Activated T-cell treated with anti-CD3 and anti-CD28 coated beads for 24 hours (primary cell): Measurements from ENCODE around the gene IVNS1ABP.
A peak's percentile ranks its signal among the peaks of the same experiment; 100 is the strongest.
"Not testable (repeated sequence)": the region's sequence is repeated elsewhere in the genome, so short reads cannot be mapped to it uniquely, and the experiment has no call there.

Source experiments
- DNase-seq: peaks from one replicate; pipeline ENCODE4 v3.0.0-alpha.2; 2020; ENCODE audit warnings: low read depth

IVNS1ABP gene

GRCh38 chr1:185328255-185328654, 11.2 kb upstream of the IVNS1ABP start:
- no peak for DNase-seq

GRCh38 chr1:185325413-185325812, 8.4 kb upstream of the IVNS1ABP start:
- DNase-seq, result no peak

- no peak for DNase-seq
Observed at GRCh38 chr1:185324118-185324517, 7.1 kb upstream of the IVNS1ABP start.

DNA sequence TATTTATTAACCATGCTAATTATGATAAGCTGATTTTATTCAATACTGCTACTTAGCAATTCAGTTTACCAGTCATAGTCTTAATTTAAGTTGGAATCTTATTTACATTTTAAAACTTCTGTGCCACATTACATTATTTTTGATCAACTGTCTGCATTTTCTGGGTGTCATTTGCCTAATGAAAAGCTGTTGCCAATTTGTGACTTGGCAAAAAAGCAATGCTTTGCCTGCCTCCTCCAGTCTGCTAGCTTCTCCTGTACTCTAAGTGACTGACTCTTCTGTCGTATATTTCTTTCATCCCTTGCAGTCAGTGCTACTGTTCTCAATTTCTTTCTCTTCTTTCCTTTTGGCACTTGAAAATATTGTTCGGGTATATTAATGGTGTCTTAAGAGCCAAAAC, 5.6 kb upstream of the IVNS1ABP start:
- DNase-seq, result no peak

GRCh38 chr1:185321653-185322221, 4.7 kb upstream of the IVNS1ABP start:
- not testable (repeated sequence) for DNase-seq

- DNase-seq, result not testable (repeated sequence)
Observed at GRCh38 chr1:185321104-185321503, 4.1 kb upstream of the IVNS1ABP start.

GRCh38 chr1:185319139-185319475, 2.1 kb upstream of the IVNS1ABP start:
- DNase-seq, result no peak

GRCh38 chr1:185318431-185319138, 1.5 kb upstream of the IVNS1ABP start:
- DNase-seq, result no peak

DNA sequence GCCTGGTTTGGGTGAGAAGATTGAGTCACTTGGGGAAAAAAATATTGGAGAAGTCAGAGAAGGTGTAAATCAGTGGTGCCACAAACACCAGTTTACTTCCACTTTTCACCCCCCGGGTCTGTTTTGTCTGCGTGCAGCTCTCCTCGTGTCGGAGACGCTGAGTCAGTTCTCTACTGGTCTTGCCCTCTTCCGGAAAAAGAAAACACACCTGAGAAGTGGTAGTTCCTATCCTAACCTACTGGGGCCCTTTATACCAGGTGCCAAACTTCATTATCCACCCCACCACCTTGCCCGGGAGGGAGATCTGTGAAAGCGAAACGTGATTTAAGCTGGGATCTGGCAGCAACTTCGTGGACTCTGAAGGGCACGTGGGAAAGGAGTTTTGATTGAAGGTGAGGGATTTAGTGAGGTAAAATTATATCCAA, 855 bp upstream of the IVNS1ABP start:
- DNase-seq, result peak; percentile 61

DNA sequence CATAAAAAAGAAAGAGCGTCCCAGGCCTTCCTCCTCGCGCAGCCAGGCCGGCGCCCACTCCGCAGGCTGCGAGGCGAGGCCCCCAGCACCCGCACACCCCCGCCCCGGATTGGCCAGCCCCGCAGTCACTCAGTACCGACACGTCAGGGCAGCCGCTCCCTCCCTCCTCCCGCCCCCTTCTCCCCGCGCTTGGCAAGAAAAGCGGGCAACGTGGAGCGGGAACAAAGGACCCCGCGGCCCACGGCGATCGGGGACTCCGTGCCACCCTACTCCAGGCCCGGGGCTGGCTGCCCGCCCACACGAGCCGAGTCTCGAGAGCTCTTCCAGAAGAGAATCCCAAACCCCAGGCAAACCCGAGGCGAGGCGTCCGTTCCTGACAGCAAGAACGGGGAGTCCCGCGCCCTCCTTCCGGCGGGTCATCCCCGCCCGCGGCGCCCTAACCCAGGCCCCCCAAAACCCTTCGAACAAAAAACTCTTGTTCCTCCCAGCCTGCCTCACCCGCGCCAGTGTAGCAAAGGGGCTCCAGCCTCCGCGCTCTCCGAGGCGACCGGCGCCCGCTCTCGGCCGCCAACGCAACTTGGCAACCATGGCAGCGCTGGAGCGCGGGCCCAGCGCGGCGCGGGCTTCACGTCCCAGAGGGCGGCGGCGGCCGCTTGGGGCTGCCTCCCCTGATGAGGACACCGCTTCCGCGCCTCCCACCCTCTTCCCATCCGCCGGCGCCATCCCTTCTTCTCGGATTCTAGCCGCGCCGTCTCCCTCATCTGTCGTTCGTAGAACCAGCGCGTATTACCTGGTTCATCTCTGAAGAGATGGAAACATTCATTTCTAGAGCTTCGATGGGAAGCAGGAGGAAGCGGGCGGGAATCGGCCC, 645 bp downstream of the IVNS1ABP start:
- peak; percentile 90 for DNase-seq

DNA sequence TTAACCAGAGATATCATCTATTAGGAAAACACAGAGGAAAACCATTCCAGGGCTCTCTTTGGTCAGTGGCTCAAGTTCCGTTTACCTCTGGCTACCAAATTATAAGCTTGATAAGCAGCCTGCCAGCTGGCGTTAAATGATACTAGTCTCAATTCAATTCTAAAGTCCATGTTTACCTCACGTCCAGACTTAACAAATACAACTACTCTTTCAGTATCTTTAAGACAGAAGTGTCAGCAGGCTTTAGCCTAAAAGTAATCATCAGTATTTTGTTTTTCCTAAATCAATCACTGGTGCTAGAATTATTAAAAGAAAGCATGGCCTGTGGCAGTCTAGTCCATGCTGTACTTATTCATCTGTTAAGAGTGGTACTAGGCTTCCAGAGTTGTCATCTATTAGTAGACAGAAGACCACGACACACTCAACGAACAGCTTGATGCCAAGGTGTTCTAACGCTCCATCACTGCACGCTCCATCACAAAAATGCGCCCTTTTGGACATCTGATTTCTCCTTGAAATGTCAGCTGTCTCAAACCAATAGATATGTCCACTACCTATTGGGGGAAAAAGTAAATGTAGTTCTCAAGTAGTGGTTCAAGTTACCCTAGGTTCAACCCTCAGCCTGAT, 1.5 kb downstream of the IVNS1ABP start:
- DNase-seq, result no peak

DNA sequence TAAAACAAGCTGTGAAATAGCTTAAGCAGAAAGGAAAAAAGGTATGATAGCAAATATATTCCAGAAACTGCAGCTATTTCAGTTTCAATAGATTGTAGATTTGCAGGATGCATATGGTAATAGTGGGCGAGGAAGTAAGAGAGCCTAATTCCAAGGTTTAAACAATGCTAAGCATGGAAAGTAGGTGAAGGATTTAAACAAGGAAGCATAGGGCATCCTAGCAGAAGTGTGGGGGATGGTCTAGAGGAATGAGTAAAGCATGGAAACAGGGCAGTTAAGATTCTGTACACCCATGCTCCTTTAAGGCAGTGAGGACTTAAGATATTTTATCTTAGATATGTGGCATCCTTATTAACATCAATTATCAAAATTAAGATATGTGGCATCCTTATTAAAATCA, 2.6 kb downstream of the IVNS1ABP start:
- DNase-seq, result no peak

GRCh38 chr1:185312361-185313138, 4.5 kb downstream of the IVNS1ABP start:
- DNase-seq, result no peak

DNA sequence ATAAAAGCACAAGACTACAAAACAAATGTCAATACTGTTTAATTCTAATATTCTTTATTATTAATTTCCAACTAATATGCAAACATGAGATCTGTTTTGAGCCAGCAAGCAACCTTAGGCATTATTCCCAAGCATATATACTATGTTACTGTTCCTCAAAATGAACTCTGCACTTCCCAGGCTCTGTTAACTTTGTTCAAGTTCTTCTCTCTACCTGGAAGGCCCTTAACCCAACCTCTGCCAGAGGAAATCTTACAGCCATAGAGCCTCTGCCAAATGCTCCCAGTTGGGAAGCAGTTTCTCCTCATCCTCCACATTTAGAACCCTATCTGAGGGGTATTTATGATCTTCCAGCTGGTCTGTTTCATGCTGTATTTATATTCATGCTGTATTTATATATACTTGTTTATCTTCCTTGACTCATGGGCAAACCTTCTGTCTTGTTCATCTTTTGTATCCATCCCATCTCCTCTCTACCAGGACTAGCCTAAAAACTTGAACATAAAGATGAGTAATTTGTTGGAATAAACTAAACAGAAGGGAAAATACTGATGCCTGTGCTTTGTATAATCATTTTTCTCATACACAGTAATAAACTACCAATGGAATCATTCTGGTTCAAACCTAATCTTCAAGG, 5.3 kb downstream of the IVNS1ABP start:
- no peak for DNase-seq

DNA sequence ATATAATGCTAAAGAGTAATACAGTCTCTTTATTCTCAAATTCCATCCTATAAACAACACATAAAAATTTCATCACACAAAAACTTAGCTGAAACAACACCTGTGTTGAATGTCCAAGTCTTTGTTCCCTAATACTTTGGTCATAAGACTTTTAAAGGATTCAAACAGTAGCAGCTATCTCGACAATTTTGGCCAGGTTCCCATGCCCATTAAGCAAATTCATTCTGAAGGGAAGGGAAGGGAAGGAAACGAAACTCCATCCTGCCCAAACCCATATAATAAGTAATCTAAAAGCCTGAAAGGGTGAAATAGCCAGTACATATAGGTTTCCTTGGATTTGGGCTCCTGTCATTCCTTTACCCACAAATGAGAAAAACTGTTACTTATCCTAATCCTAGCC, 7.5 kb downstream of the IVNS1ABP start:
- no peak for DNase-seq

GRCh38 chr1:185308126-185308525, 8.9 kb downstream of the IVNS1ABP start:
- no peak for DNase-seq

- no peak for DNase-seq
Observed at GRCh38 chr1:185305419-185305818, 11.6 kb downstream of the IVNS1ABP start.

DNA sequence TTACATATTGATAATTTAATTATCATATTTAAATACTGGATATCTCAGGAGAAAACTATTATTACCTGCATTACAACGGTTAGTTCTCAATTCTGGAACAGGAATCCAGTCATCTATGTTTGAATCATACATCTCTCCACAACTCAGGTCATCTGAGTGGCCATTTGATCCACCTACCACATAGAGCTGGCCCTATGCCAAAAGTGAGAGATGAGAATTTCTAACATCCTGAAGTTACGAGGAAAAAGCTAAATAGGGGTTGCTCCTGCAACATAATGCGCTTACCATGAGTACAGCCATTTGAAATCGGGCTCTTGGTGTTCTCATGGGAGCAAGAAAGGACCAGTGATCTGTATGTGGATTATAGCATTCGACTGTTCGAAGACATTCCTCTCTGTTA, 16.9 kb downstream of the IVNS1ABP start:
- no peak for DNase-seq

- no peak for DNase-seq
Observed at GRCh38 chr1:185297982-185298381, 19.1 kb downstream of the IVNS1ABP start.

- DNase-seq, result no peak
Observed at GRCh38 chr1:185295091-185295490, 22.0 kb downstream of the IVNS1ABP start.

DNA sequence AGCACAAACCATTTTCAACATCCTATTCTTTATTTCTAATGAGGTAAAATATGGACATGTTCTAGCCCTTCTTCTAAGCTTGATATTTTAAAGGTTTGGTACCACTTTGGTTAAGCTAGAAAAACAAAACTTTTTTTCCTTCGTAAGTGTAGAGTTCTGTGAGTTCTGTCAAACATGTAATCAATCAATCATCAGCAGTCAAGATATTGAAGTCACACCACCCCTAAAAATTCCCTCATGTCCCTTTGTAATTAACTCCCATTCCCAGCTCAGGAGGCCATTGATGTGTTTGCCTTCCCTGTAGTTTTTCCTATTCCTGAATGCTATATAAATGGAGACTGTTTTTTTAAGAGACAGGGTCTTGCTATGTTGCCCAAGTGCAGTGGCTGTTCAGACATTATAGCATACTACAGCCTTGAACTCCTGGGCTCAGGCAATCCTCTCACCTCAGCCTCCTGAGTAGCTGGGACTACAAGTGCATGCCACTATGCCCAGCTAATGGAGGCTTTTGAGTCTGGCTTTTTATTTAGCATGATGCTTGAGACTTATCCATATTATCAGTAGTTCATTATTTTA, 23.0 kb downstream of the IVNS1ABP start:
- DNase-seq, result no peak
